ENCODE results near the gene LSM12.
A peak's percentile ranks its signal among the peaks of the same experiment; 100 is the strongest.
"Not testable (repeated sequence)": the region's sequence is repeated elsewhere in the genome, so short reads cannot be mapped to it uniquely, and the experiment has no call there.

LSM12 gene

DNA sequence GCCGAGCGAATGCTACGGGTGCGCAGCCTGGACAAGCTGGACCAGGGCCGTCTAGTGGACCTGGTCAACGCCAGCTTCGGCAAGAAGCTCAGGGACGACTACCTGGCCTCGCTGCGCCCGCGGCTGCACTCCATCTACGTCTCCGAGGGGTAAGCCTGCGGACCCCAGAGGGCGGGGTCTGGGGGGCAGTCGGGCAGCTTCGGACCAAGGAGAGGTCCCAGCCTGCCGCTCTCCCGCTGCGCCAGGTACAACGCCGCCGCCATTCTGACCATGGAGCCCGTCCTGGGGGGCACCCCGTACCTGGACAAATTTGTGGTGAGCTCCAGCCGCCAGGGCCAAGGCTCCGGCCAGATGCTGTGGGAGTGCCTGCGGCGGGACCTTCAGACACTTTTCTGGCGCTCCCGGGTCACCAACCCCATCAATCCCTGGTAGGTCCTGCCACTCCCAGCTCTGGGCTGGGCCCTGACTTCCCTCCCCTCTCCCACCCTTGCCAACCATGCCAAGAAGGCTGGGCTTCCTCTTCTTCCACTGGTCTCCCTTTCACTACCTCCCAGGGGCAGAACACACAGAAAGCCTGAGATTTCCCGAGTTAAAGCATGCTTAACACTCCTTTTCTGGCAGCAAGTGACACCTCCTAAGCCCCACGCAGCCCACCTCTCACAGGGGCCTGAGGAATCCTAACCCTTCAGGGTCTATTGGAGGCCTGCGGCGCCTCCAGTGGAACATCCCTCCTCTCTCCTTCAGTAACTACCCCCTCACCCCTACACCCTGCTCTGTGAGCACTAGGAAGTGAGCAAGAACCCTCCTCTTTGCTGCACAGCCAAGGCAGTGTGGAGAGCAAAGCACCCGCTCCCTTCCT is 58.9 kb downstream of the LSM12 start:
- DNase-seq (ENCODE audit: low spot score), result no peak

DNA sequence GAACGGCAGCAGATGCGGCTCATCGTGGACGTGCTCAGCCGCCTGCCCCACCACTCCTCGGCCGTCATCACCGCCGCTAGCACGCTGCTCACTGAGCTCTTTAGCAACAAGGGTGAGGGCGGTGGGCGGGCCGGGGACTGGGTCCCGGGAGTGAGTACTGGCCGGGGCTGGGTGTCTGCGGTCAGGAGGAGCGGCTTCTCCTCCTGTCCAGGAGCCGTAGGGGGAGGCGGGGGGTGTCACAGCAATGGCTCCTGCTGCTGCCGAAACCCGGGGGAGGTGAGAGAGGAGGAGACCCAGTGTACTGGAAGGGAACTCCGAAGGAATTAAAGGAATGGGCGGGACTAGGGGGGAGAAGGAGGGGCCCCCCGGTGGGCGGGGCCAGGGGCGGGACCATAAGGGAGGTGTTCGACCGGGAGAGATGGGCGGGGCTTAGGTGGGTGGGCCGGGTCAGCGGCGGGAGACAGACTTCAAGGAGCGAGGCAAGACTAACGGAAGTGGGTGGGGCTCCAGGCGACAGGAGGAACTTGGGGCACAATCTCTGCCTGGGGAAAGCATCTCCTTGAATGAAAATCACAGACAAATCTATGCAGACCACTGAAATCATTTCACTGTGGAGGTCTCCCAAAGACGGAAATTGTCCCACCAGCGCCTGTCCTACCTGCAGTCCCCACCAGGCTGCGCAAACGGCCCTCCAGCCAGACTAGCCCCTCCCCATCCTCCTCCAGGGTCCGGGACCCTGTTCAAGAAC is 59.7 kb downstream of the LSM12 start:
- peak; percentile 86 for DNase-seq (ENCODE audit: low spot score)

GRCh38 chr17:44006272-44006597 is 60.2 kb downstream of the LSM12 start:
- no peak for DNase-seq (ENCODE audit: low spot score)

GRCh38 chr17:44005527-44006271 is 60.8 kb downstream of the LSM12 start:
- DNase-seq (ENCODE audit: low spot score), result no peak

- DNase-seq (ENCODE audit: low spot score), result no peak
Observed at GRCh38 chr17:44004761-44005526, 61.5 kb downstream of the LSM12 start.

GRCh38 chr17:44004077-44004760 is 62.3 kb downstream of the LSM12 start, which contains the start of gene NAGS:
Gene NAGS (plus strand): TSS chr17:44004622. CDS start chr17:44004664, 42 bp downstream.
- DNase-seq (ENCODE audit: low spot score), result no peak

DNA sequence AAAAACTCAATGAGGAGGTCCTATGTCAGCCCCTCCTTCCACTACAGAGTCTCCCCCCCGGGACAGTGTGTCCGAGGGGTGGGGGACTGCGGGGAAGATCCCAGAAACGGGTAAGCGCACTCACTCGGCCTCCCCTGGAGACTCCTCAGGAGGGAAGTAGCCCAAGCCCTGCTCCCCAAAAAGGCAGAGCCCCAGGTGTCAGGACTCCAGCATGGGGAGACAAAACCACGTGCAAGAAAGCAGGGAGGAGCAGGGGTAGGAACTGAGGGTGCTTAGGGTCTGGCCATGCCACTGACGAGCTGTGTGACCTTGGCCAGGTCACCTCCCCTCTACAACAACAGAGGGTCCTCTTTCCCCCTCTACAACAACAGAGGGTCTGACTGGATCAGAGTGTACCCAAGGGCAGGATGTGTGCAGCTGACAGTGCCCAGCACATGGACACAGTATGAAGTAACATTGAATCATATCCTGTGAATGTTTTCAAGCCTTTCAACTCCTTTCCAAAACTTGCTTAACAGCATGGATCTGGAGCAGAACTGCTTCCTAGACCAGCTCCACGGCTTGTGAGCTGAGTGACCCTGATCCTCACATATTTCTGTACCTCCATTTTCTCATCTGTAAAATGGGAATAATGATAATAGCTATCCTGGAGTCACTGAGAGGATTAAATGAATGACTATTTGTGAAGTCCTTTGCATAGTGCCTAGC is 64.2 kb downstream of the LSM12 start:
- peak; percentile 91 for DNase-seq (ENCODE audit: low spot score)

- DNase-seq (ENCODE audit: low spot score), result no peak
Observed at GRCh38 chr17:44001461-44001920, 65.0 kb downstream of the LSM12 start.

GRCh38 chr17:44000871-44001460 is 65.5 kb downstream of the LSM12 start:
- no peak for DNase-seq (ENCODE audit: low spot score)

DNA sequence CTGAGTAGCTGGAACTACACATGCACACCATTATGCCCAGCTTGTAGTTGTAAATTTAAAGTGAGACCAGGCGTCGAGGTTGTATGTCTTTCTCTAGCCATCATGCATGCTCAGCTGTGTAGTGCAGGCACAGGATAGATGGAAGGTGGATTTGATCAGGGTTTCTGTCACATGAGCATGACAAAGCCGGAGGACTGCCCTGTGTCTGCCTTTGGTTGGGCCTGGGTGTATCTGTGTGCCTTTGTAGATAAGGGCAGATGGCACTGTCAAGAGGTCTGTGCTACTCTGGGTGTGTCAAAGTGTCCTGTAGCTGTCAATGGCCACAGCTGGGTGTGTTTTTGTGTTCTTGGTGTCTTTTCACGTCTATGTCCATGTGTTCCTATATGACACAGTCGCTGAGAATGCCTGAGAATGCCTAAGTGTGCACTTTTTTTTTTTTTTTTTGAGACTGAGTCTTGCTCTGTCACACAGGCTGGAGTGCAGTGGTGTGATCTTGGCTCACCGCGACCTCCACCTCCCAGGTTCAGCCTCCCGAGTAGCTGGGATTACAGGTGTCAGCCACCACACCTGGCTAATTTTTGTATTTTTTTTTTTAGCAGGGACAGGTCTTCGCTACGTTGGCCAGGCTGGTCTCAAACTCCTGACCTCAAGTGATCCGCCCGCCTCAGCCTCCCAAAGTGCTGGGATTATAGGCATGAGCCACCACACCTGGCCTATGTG is 66.2 kb downstream of the LSM12 start:
- DNase-seq (ENCODE audit: low spot score), result no peak

- DNase-seq (ENCODE audit: low spot score), result no peak
Observed at GRCh38 chr17:43999024-43999423, 67.4 kb downstream of the LSM12 start.

- no peak for DNase-seq (ENCODE audit: low spot score)
Observed at GRCh38 chr17:43998552-43998951, 67.9 kb downstream of the LSM12 start.

DNA sequence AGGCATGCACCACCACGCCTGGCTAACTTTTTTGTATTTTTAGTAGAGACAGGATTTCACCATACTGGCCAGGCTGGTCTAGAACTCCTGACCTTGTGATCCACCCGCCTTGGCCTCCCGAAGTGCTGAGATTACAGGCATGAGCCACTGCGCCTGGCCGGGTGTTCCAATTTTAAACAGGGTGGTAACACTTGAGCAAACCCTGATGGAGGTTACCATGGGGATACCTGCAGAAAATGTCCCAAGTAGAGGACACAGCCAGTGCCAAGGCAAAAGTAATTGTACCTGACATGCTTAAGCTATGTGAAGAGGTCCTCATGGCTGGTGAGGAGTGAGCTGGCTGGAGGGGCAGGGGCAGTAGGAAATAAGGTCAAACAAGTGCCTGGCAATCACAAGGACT is 69.3 kb downstream of the LSM12 start:
- DNase-seq (ENCODE audit: low spot score), result not testable (repeated sequence)

GRCh38 chr17:43995150-43995471 is 71.4 kb downstream of the LSM12 start:
- DNase-seq (ENCODE audit: low spot score), result no peak

DNA sequence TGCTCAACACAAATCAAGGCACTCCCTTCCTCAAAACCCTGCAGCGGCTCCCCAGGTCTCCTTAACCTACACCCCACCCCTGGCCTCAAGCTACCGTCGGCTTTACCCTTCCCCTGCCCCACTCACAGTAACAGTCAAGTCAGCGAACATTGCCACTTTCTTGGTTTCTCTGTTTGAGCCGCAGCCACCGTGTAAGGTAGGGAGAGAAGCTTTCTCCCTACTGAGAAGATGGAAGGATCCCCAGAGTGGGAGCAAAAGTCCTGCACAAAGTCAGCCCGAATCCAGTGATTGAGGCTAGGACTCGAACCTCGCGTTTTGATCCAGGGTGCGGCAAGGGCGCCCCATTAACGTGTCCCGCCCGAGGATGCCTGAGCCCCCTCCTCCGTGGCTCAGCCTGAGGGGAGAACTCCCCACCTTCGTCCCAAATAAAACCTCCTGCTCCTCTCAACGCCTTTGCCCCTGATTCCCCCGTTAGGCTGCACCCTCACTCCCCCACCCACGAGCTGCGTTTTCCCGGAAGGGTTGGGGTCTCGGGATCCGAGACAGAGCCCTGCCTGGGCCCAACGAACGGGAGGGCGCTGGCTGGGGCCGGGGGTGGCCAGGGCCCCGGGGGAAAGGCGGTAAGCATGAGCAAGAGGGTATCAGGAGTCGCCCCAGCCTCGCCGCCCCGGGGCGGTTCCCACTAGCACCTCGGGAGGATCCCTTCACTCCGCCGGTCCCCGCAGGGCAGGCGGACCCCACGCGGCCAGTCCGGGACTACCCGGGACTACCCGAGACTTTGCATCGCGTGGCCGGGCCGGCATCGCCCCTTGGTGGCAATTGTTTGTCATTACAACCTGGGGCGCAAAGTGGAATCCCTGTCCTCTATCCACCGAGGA is 72.0 kb downstream of the LSM12 start:
- DNase-seq (ENCODE audit: low spot score), result no peak

DNA sequence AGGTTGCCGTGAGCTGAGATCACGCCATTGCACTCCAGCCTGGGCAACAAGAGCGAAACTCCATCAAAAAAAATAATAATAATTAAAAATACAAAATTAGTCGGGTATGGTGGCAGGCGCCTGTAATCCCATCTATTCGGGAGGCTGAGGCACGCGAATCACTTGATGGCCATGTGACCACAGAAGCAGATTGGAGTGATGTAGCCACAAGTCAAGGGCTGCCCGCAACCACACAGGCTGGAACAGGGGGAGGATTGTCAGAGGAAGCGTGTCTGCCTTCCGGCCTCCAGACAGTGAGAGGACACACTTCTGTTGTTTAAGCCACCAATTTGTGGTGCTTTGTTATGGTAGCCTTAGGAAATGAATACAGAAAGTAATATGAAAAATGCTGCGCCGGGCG is 73.8 kb downstream of the LSM12 start:
- no peak for DNase-seq (ENCODE audit: low spot score)

DNA sequence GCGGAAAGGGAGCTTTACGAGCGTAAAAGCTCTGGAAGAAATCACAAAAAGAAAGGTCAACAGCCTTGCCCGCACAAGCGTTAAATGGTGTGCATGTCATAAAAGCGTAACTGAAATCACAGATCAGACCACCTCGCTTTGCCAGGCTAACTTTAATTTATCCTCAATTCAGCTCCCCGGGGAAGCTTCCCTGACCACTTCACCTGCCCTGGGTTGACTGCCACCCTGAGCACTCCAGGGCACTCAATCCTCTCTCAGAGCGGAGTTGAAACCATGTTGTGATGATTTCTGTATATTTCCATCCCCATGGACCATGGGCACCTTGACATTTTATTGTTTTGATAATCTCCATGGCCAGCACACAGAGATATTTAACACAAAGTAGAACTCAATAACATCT is 78.2 kb downstream of the LSM12 start:
- DNase-seq (ENCODE audit: low spot score), result no peak

DNA sequence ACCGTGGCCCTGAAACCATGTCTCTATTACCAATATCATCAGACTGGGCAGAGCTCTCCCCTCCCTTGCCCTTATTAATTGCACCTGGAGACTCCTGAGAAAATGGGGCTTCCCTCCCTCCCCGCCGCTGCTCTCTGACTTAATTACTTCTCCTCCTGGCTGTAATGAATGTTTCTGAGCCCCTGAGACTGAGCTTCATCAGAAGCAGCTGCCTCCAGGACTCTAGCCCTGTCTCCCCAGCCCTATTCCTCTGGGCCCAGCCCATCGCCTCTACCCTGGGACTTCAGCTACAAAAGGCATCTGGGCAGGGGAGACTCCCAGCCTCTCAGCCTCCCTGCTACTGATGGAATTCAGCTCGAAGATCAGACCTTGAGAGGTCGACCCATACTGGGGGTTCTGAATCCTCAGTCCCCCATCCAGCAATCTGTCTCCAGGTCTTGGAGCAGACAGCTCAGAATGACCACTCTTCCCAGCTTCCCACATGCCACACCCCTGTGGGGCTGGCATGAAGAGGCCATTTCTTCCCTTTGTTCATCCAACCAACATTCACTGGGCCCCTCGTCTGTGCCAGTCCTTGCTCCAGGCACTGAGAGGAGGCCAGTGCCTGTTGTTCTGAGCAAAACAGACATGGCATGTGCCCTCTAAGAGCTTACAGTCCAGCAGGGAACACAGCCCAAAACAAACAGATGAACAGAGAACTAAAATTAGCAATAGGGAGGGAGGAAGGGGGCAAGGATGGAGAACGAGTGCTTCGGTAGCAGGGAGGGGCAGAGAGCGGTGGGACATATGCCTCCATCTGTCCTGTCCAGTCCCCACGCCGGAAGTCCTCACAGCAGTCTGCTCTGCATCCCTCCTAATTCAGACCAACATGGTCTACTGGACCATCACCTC is 79.1 kb downstream of the LSM12 start:
- DNase-seq (ENCODE audit: low spot score), result no peak
